HG02763 (cell line): ENCODE data around the gene FOXD4L6.
"Not testable (repeated sequence)": the region's sequence is repeated elsewhere in the genome, so short reads cannot be mapped to it uniquely, and the experiment has no call there.

Experiments
- ATAC-seq: cut with Tn5 transposase; IDR thresholded peaks from one replicate; pipeline ENCODE4 v1.9.1; 2021; ENCODE audit warnings: mild to moderate bottlenecking, moderate library complexity; ENCODE audit not compliant: unreplicated experiment

The FOXD4L6 gene

GRCh38 chr9:41104542-41104941, 23.9 kb downstream of the FOXD4L6 start:
- ATAC-seq: not testable (repeated sequence)

DNA sequence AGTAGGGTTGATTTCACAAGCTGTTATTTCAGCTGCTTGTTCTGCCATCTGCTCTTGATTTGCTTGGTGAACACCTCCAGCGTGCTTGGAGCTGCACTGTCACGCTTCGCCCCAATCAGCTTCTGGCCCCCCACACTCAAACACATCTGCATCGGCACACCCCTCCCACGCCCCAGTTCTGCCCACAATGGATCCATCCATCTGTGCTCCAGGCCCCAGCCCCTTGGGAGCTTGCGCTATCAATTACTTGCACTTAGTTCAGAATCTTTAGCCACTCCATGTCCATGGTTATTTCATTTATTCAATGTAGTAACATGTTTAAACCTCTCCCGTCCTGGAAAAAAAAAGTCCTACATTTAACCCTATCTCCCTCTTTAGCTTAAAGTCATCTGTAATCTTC, 28.0 kb downstream of the FOXD4L6 start:
- not testable (repeated sequence) for ATAC-seq

DNA sequence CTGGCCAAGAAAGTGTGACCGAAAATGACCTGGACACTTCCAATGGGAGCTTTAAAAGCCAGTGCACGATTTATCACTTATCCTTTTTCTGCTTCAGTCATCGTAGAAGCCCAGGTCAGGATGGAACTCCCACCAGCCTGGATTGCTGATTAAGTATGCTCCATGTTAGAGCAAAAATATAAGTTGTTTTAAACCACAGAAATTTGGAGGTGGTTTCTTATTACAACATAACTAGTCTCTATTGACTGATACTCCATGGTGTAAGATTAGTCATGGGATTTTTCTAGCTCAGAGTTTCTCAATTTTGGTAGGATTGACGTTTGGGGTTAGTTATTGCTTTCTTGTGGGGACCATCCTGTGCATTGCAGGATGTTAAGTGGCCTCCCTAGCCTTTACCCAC, 29.7 kb downstream of the FOXD4L6 start:
- not testable (repeated sequence) for ATAC-seq

DNA sequence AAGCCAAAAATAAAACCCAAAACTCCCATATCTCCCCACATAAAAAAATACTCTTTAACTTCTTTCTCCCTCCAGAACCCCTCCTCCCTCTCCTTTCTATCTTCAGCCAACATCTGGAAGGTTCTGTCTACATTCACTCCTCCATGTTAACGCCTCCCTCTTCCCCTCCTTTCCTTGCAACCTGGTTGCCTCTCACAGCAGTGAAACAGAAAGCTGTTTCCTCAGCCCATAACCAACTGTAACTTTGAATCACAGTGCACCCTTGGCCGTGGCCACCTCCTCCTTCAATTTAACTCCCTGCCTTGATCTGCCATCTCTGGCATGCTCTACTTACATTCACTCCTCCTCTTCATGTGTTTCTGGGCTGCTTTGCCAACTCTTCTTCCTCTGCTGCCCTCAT, 33.4 kb downstream of the FOXD4L6 start:
- not testable (repeated sequence) for ATAC-seq

- ATAC-seq: not testable (repeated sequence)
These were observed 34.3 kb downstream of the FOXD4L6 start for GRCh38 chr9:41094010-41094773.

- not testable (repeated sequence) for ATAC-seq
These were observed 37.6 kb downstream of the FOXD4L6 start for GRCh38 chr9:41090922-41091321.

GRCh38 chr9:41090386-41090785, 38.1 kb downstream of the FOXD4L6 start:
- not testable (repeated sequence) for ATAC-seq

GRCh38 chr9:41088450-41089059, 39.9 kb downstream of the FOXD4L6 start:
- not testable (repeated sequence) for ATAC-seq

DNA sequence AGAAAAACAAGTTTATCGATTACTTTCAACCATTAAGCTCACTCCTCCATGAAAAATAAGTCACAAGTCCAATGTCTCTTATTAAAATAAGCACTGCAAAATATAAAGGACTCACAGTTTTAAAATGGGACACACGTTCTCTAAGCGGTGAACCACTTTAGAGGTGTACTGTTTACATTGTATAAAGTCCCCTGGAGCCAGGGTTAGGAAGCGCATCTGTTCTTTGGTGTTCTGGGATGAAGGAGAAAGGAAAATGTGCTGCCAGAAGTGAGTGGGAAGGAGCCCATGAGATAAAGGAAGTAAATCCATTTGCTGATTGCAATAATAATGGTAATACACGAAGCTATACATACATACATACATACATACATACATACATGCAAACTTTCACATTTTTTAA, 40.6 kb downstream of the FOXD4L6 start:
- not testable (repeated sequence) for ATAC-seq

DNA sequence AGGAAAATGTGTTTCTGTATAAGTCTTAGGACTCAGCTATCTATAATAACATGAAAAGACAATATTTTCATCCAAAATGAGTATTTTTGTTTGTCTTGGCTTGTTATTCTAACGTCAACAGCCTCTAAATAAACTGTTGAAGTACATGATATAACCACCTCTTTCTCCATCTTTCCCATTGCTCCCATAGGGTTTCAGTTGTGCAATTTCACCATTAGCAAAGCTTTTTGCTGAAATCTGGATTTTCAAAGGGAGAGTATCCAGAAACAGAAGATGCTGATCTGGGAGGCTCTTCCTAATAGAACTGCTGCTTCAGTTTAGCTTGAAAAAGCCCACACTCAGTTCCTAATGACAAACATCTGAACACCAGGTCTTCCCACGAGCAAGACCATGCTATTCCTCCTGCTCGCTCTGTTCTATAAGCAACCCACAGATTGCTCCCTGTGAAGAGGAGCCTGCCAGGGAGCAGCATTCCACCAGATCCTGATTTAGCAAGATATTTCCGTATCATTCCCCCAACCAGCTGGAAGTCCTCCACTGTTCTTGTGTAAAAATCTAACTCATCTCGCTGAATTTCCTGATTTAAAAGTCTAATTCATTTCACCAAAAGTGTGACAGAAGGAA, 41.2 kb downstream of the FOXD4L6 start:
- not testable (repeated sequence) for ATAC-seq

DNA sequence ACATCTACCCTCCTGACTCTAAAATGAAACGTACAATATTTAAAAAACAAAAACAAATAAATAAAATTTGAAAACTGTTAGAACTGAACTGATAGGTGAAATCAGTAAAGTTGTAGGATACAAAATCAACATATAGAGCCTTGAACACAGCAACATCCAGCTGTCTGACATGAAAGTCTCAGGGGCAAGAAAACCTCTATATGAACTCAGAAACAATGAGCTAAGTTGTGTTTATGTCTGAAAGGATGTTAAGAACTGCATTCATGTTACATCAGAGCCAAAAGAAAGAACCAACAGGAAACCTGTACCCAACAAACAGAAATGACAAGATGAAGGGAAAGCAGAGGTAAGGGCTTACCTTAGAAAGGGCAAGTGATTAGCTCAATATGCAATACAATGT, 41.8 kb downstream of the FOXD4L6 start:
- ATAC-seq: not testable (repeated sequence)

DNA sequence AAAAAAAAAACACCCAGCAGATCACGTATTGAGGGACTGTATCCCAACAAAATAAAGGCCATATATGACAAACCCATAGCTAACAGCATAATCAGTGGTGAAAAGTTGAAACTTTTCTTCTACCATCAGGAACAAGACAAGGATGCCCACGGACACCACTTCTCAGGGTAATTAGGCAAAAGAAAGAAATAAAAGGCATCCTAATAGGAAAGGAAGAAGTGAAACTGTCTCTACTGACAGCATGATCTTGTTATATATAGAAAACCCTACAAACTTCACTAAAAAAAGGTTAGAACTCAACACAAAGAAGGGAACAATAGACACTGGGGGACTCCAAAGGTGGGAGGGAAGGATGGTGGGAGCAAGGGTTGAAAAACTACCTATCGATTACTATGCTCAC, 42.3 kb downstream of the FOXD4L6 start:
- ATAC-seq: not testable (repeated sequence)

- ATAC-seq: not testable (repeated sequence)
These were observed 46.1 kb downstream of the FOXD4L6 start for GRCh38 chr9:41082358-41082757.

DNA sequence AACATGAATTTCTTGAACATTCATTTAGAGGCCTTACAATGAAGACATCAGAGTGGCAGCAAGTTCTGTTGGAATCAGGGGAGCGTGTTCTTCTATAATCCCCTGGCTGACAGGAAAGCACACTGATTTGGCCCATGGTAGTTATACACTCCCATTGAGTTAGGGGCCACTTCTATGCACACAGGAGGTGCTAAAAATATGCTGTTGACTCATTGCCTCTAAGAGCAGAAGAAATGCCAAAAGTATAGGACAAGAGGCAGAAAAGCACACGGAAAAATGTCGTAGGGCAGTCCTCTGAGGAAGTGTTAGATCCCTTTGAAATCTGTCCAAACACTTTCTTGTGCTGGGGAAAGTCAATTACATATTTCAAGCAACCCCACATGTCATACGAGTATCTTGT, 49.0 kb downstream of the FOXD4L6 start:
- ATAC-seq: not testable (repeated sequence)

GRCh38 chr9:41077586-41077985, 50.9 kb downstream of the FOXD4L6 start:
- not testable (repeated sequence) for ATAC-seq
